GM11168 (cell line): Measurements from ENCODE around the gene CDKAL1.

ENCODE experiments used
- in situ Hi-C: fragments of 300-500 bp; cut with MboI; formaldehyde crosslinking; loops from one replicate; pipeline ENCODE4 v1.12.0; 2022; ENCODE audit warnings: low sequenced_read_pairs; ENCODE audit not compliant: unreplicated experiment

The CDKAL1 gene

GRCh38 chr6:21198032-21198640 is 663.9 kb downstream of the CDKAL1 start:
- in situ Hi-C loops: loop anchor here (25.0 kb wide), 1 partner anchor 636 kb away; no protein-coding TSS in a partner anchor

- in situ Hi-C loops: loop anchor here (25.0 kb wide), 1 partner anchor 637 kb away; no protein-coding TSS in a partner anchor
These were observed 665.0 kb downstream of the CDKAL1 start for GRCh38 chr6:21199262-21199661.

- in situ Hi-C loops: no loop called here
These were observed 666.0 kb downstream of the CDKAL1 start for GRCh38 chr6:21200134-21200870.

- in situ Hi-C loops: no loop called here
These were observed 666.9 kb downstream of the CDKAL1 start for GRCh38 chr6:21201187-21201586.

GRCh38 chr6:21201637-21202350 is 667.5 kb downstream of the CDKAL1 start:
- in situ Hi-C loops: no loop called here

- in situ Hi-C loops: no loop called here
These were observed 668.3 kb downstream of the CDKAL1 start for GRCh38 chr6:21202521-21202920.

GRCh38 chr6:21204951-21205350 is 670.7 kb downstream of the CDKAL1 start:
- in situ Hi-C loops: no loop called here

GRCh38 chr6:21208081-21208795 is 674.0 kb downstream of the CDKAL1 start:
- in situ Hi-C loops: no loop called here

- in situ Hi-C loops: no loop called here
These were observed 674.5 kb downstream of the CDKAL1 start for GRCh38 chr6:21208796-21209186.

- in situ Hi-C loops: no loop called here
These were observed 679.2 kb downstream of the CDKAL1 start for GRCh38 chr6:21213492-21213891.

GRCh38 chr6:21214738-21215448 is 680.6 kb downstream of the CDKAL1 start:
- in situ Hi-C loops: no loop called here

GRCh38 chr6:21219241-21219640 is 685.0 kb downstream of the CDKAL1 start:
- in situ Hi-C loops: no loop called here

- in situ Hi-C loops: no loop called here
These were observed 685.6 kb downstream of the CDKAL1 start for GRCh38 chr6:21219856-21220255.

- in situ Hi-C loops: no loop called here
These were observed 686.2 kb downstream of the CDKAL1 start for GRCh38 chr6:21220271-21220987.

- in situ Hi-C loops: no loop called here
These were observed 688.4 kb downstream of the CDKAL1 start for GRCh38 chr6:21222656-21223055.

- in situ Hi-C loops: no loop called here
These were observed 691.7 kb downstream of the CDKAL1 start for GRCh38 chr6:21225912-21226311.

- in situ Hi-C loops: no loop called here
These were observed 693.2 kb downstream of the CDKAL1 start for GRCh38 chr6:21227486-21227885.

- in situ Hi-C loops: no loop called here
These were observed 694.2 kb downstream of the CDKAL1 start for GRCh38 chr6:21228411-21228810.

GRCh38 chr6:21228876-21229460 is 694.7 kb downstream of the CDKAL1 start:
- in situ Hi-C loops: no loop called here
